Stomach (tissue), 9 donors: ENCODE data around the gene SLC35F3. TPM values are rescaled to one million over a fixed set of nuclear protein-coding genes. Genes with fewer than 3 reads are reported as not detected.

Experiments
- DNase-seq, 2 donors: peaks; one replicate each; pipeline versions ENCODE4 v3.0.0 to v3.0.0-alpha.2; 2013 to 2019
- H3K27ac ChIP-seq, 5 donors: fragments of 200-600 bp in 4 of 5; sonication (generic) in 4 of 5; one replicate each; pipeline ENCODE4 v1.5.1; 2013 to 2019; ENCODE audit warnings: mild to moderate bottlenecking in 1 of 5, moderate library complexity in 1 of 5
- H3K27me3 ChIP-seq, 3 donors: fragments of 200-600 bp; sonication (generic); one replicate each; pipeline ENCODE4 v1.5.1; 2017 to 2019; ENCODE audit warnings: mixed run types in 1 of 3
- H3K36me3 ChIP-seq, 4 donors: fragments of 200-600 bp; sonication (generic); 1 replicate in 3 of 4; 2 replicates in 1 of 4; pipeline ENCODE4 v1.5.1; 2016 to 2019
- H3K4me1 ChIP-seq, 4 donors: fragments of 200-600 bp; sonication (generic); one replicate each; pipeline ENCODE4 v1.5.1; 2016 to 2019
- H3K4me3 ChIP-seq, 4 donors: fragments of 200-600 bp; sonication (generic) in 3 of 4; one replicate each; pipeline ENCODE4 v1.5.1; 2016 to 2019; ENCODE audit warnings: mild to moderate bottlenecking in 1 of 4
- H3K9me3 ChIP-seq, 4 donors: fragments of 200-600 bp; sonication (generic); one replicate each; pipeline ENCODE4 v1.5.1; 2016 to 2019
- EP300 ChIP-seq: sonication (generic); formaldehyde crosslinking; IDR thresholded peaks from one replicate; pipeline ENCODE4 v1.6.1; 2017; ENCODE audit warnings: antibody characterized with exemption
- POLR2A ChIP-seq, 4 donors: fragments of 450-650 bp; IDR thresholded peaks; one replicate each; pipeline ENCODE4 v1.6.1; 2016; ENCODE audit warnings: antibody characterized with exemption in 4 of 4, control low read depth in 2 of 4, mild to moderate bottlenecking in 1 of 4, moderate library complexity in 1 of 4
- POLR2AphosphoS5 ChIP-seq, 3 donors: sonication (generic); formaldehyde crosslinking; IDR thresholded peaks; one replicate each; pipeline ENCODE4 v1.6.1; 2016; ENCODE audit warnings: antibody characterized with exemption in 3 of 3
- WGBS, 5 donors: extraction: QIAGEN DNeasy Blood & Tissue Kit in 3 of 5; methylation state at CpG; one replicate each; pipeline versions ENCODE4 v1.1.5 to v1.1.7; 2013 to 2018; 5-methylcytosine and 5-hydroxymethylcytosine counted together
- intact Hi-C: fragments of 100-400 bp; cut with DNase I; formaldehyde crosslinking; loops from one replicate; pipeline ENCODE4 v1.15.1; 2023; ENCODE audit warnings: low total_unique reads
- polyA plus RNA-seq, 3 donors: library from polyadenylated mRNA; stranded (reverse); fragments of 200-250 nt; gene quantifications; one replicate each; pipeline ENCODE4 v1.2.3, GENCODE V29; 2013
- total RNA-seq, 5 donors: library from RNA; depleted of rRNA; stranded (reverse); fragments of >200 nt; gene quantifications; one replicate each; pipeline versions ENCODE4 v1.1.0 to v1.2.3, GENCODE V29; 2014 to 2016
- TF ChIP-seq, protein P1 (sequence below), 7 experiments: fragments of 450-650 bp in 4 of 7; fragments of 200-600 bp in 3 of 7; sonication (generic) in 3 of 7; IDR thresholded peaks; one replicate each; pipeline ENCODE4 v1.5.1; 2016 to 2019; ENCODE audit warnings: antibody characterized with exemption in 7 of 7, control low read depth in 2 of 7, mild to moderate bottlenecking in 1 of 7
- donor health status: healthy with polysubstance abuse.
- donor health status: Bipolar disorder and iron deficiency.
- donor health status: healthy.

The SLC35F3 gene
- total and polyA plus RNA-seq, 8 donors: under 0.01 to 1.5 (median 0.59) TPM; not detected in 2

DNA sequence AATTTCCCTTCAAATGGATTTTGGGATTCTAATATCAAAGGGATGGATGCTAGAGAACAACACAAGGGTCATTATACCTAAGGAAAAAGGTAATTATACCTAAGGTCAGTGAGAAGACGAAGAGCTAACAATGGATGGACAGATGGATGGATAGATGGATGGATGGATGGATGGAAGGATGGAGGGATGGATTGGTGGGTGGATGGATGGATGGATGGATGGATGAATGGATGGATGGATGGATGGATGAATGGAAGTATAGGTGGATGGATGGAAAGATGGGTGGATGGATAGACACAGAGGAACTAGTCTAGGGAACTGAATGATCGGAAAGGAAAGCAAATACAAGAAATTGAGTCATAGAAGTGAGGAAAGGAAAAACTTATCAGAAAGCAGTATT is 34.0 kb downstream of the SLC35F3 start:
- no peak for TF ChIP-seq POLR2A (IDR thresholded peaks at IDR 0.05)
- no peak for TF ChIP-seq EP300
- TF ChIP-seq, protein P1, sequence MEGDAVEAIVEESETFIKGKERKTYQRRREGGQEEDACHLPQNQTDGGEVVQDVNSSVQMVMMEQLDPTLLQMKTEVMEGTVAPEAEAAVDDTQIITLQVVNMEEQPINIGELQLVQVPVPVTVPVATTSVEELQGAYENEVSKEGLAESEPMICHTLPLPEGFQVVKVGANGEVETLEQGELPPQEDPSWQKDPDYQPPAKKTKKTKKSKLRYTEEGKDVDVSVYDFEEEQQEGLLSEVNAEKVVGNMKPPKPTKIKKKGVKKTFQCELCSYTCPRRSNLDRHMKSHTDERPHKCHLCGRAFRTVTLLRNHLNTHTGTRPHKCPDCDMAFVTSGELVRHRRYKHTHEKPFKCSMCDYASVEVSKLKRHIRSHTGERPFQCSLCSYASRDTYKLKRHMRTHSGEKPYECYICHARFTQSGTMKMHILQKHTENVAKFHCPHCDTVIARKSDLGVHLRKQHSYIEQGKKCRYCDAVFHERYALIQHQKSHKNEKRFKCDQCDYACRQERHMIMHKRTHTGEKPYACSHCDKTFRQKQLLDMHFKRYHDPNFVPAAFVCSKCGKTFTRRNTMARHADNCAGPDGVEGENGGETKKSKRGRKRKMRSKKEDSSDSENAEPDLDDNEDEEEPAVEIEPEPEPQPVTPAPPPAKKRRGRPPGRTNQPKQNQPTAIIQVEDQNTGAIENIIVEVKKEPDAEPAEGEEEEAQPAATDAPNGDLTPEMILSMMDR (IDR thresholded peaks at IDR 0.05): no peak
- no peak for TF ChIP-seq POLR2AphosphoS5 (IDR thresholded peaks at IDR 0.05)
- intact Hi-C loops: no loop called here
- peaks cover 0 to 8% (median 0%) of the 10 kb centered on the region in 3 donors for H3K27me3 ChIP-seq
- H3K36me3 ChIP-seq: no peaks in the 10 kb centered on the region
- WGBS, 5 donors: 78 to 84% (median 79%) methylated on average over 2 of the region's 2 CpGs
- no peak overlapping the region for H3K27ac ChIP-seq
- no peak for DNase-seq
- H3K9me3 ChIP-seq: no peaks in the 10 kb centered on the region
- H3K4me3 ChIP-seq: no peak overlapping the region
- no peaks in the 10 kb centered on the region for H3K4me1 ChIP-seq

DNA sequence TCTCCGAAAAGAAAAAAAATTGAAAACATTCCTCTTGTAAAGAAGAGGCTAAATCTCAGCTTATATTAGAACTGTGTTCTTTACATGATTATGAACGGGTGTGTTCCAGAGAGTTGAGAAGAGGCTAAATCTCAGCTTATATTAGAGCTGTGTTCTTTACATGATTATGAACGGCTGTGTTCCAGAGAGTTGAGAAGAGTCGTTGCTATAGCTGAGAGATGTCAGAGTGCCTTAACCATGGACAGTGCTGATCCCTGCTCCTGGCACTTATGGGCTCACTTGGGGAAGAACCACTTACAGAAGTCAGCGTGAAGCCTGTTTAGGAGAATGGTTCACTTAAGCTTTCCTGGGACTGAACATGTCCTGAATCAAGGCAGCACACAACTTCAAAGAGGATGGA is 35.0 kb downstream of the SLC35F3 start:
- Histone ChIP-seq H3K27me3 (peaks cover 0 to 8% (median 0%) of the 10 kb centered on the region in 3 donors), H3K9me3 (no peaks in the 10 kb centered on the region), H3K27ac (no peak overlapping the region), H3K4me1 (no peaks in the 10 kb centered on the region), H3K4me3 (no peak overlapping the region), H3K36me3 (no peaks in the 10 kb centered on the region)
- no peak for DNase-seq
- intact Hi-C loops: no loop called here
- TF ChIP-seq POLR2A (IDR thresholded peaks at IDR 0.05): no peak
- TF ChIP-seq, protein P1 (IDR thresholded peaks at IDR 0.05): no peak
- TF ChIP-seq POLR2AphosphoS5 (IDR thresholded peaks at IDR 0.05): no peak
- no peak for TF ChIP-seq EP300
- 82 to 87% (median 86%) methylated on average over 5 of the region's 5 CpGs for WGBS, 5 donors

DNA sequence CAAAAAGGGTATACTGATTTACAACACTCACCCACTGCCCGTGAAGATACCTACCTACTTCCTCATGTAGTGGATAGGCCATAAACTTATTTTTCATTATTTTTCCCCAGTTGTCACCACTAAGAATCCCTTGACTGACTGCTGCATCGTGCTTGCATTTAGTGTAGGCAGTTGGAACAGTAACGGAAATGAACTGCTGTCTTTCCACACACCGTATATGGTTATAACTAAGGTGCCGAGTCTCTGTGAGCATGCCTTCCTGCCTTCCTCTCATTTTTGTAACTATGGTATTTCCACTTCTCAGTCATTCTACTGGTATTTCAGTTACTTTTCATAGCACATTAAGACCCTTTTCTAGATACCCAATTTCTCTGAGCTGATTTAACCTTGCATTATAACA is 36.4 kb downstream of the SLC35F3 start:
- Histone ChIP-seq H3K4me1 (no peaks in the 10 kb centered on the region), H3K4me3 (no peak overlapping the region), H3K27me3 (peaks cover 0 to 8% (median 0%) of the 10 kb centered on the region in 3 donors), H3K9me3 (no peaks in the 10 kb centered on the region), H3K36me3 (no peaks in the 10 kb centered on the region), H3K27ac (no peak overlapping the region)
- TF ChIP-seq POLR2AphosphoS5 (IDR thresholded peaks at IDR 0.05) (no peak), EP300 (no peak), POLR2A (IDR thresholded peaks at IDR 0.05) (no peak)
- TF ChIP-seq, protein P1 (IDR thresholded peaks at IDR 0.05): no peak
- no peak for DNase-seq
- WGBS, 5 donors: 65 to 82% (median 79%) methylated on average over 5 of the region's 5 CpGs
- intact Hi-C loops: no loop called here

DNA sequence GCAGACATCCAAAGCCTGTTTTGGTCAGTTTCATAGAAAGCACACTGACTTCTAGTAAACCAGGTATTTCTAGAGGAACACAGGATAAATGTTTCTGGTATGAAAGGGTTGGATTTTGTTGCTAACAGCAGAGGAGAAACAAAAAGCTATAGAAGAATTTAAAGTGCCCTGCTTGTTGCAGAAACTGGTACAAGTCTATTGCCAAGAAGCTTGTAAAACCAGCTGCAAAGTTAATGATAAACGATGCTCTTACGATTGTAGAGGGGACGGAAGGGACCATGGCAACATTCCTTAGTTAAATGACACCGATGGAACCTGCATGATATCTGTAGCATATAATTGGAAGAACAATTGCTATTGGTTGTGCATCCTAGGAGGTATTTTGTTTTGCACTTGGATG is 40.1 kb downstream of the SLC35F3 start:
- Histone ChIP-seq H3K27ac (no peak overlapping the region), H3K27me3 (no peaks in the 10 kb centered on the region), H3K36me3 (no peaks in the 10 kb centered on the region), H3K9me3 (peaks cover 0 to under 1% (median 0%) of the 10 kb centered on the region in 4 donors), H3K4me1 (no peaks in the 10 kb centered on the region), H3K4me3 (no peak overlapping the region)
- no peak for TF ChIP-seq EP300
- no peak for TF ChIP-seq POLR2AphosphoS5 (IDR thresholded peaks at IDR 0.05)
- TF ChIP-seq, protein P1 (IDR thresholded peaks at IDR 0.05): no peak
- TF ChIP-seq POLR2A (IDR thresholded peaks at IDR 0.05): no peak
- 32 to 50% (median 40%) methylated on average over 4 of the region's 4 CpGs for WGBS, 5 donors
- DNase-seq: peak in 1 of 2 donors; percentile 10
- intact Hi-C loops: no loop called here
